ENCODE data around the gene MAML3.
A peak's percentile ranks its signal among the peaks of the same experiment; 100 is the strongest.

The MAML3 gene

GRCh38 chr4:140098455-140099160 is 55.4 kb downstream of the MAML3 start:
- H3K36me3 ChIP-seq (ENCODE audit: insufficient read depth, low read length) = no peaks in the 10 kb centered on the region
- no peak overlapping the region for H3K27ac ChIP-seq (ENCODE audit: low read depth, low read length, poor library complexity, severe bottlenecking)
- no peak overlapping the region for H2AFZ ChIP-seq (ENCODE audit: low read length)
- H3K9me3 ChIP-seq (ENCODE audit: low read length) = no peaks in the 10 kb centered on the region
- H3K4me2 ChIP-seq (ENCODE audit: low read length) = peak overlapping the region; percentile 18; the same call in 1 of the 2 replicates
- H3K4me3 ChIP-seq (ENCODE audit: low read depth, low read length, poor library complexity, severe bottlenecking) = no peak overlapping the region
- H4K20me1 ChIP-seq (ENCODE audit: insufficient read depth, low read length) = no peaks in the 10 kb centered on the region
- no peak for TF ChIP-seq EZH2 (IDR thresholded peaks at IDR 0.05; ENCODE audit: borderline replicate concordance, low read length)
- TF ChIP-seq CTCF (IDR thresholded peaks at IDR 0.05; ENCODE audit: low read length) = no peak
- no peaks in the 10 kb centered on the region for H3K27me3 ChIP-seq (ENCODE audit: insufficient read depth, low read length)
- peaks cover 58% of the 10 kb centered on the region for H3K4me1 ChIP-seq (ENCODE audit: insufficient read depth, low read length, severe bottlenecking)
- H3K9me2 ChIP-seq (ENCODE audit: low read depth, low read length) = no peaks in the 10 kb centered on the region
- no peaks in the 10 kb centered on the region for H3F3A ChIP-seq (ENCODE audit: insufficient read depth, low read length)
- no peaks in the 10 kb centered on the region for H3K79me2 ChIP-seq (ENCODE audit: insufficient read depth, low read length)
- no peak overlapping the region for H3K9ac ChIP-seq (ENCODE audit: low read length)

GRCh38 chr4:140097572-140097971 is 56.4 kb downstream of the MAML3 start:
- no peak overlapping the region for H2AFZ ChIP-seq (ENCODE audit: low read length)
- no peaks in the 10 kb centered on the region for H3K79me2 ChIP-seq (ENCODE audit: insufficient read depth, low read length)
- no peaks in the 10 kb centered on the region for H3F3A ChIP-seq (ENCODE audit: insufficient read depth, low read length)
- H3K4me1 ChIP-seq (ENCODE audit: insufficient read depth, low read length, severe bottlenecking) = peaks cover 57% of the 10 kb centered on the region
- H3K36me3 ChIP-seq (ENCODE audit: insufficient read depth, low read length) = no peaks in the 10 kb centered on the region
- no peaks in the 10 kb centered on the region for H4K20me1 ChIP-seq (ENCODE audit: insufficient read depth, low read length)
- H3K9me3 ChIP-seq (ENCODE audit: low read length) = no peaks in the 10 kb centered on the region
- no peaks in the 10 kb centered on the region for H3K27me3 ChIP-seq (ENCODE audit: insufficient read depth, low read length)
- no peak overlapping the region for H3K9ac ChIP-seq (ENCODE audit: low read length)
- no peak overlapping the region; the same call in 1 of the 2 replicates for H3K4me2 ChIP-seq (ENCODE audit: low read length)
- no peak for TF ChIP-seq CTCF (IDR thresholded peaks at IDR 0.05; ENCODE audit: low read length)
- no peak for TF ChIP-seq EZH2 (IDR thresholded peaks at IDR 0.05; ENCODE audit: borderline replicate concordance, low read length)
- no peaks in the 10 kb centered on the region for H3K9me2 ChIP-seq (ENCODE audit: low read depth, low read length)
- no peak overlapping the region for H3K4me3 ChIP-seq (ENCODE audit: low read depth, low read length, poor library complexity, severe bottlenecking)
- H3K27ac ChIP-seq (ENCODE audit: low read depth, low read length, poor library complexity, severe bottlenecking) = no peak overlapping the region

- H3K4me1 ChIP-seq (ENCODE audit: insufficient read depth, low read length, severe bottlenecking) = peaks cover 57% of the 10 kb centered on the region
- H3K9me3 ChIP-seq (ENCODE audit: low read length) = no peaks in the 10 kb centered on the region
- H3K27me3 ChIP-seq (ENCODE audit: insufficient read depth, low read length) = no peaks in the 10 kb centered on the region
- no peak overlapping the region for H3K9ac ChIP-seq (ENCODE audit: low read length)
- no peak overlapping the region for H3K4me3 ChIP-seq (ENCODE audit: low read depth, low read length, poor library complexity, severe bottlenecking)
- no peak overlapping the region for H2AFZ ChIP-seq (ENCODE audit: low read length)
- H3F3A ChIP-seq (ENCODE audit: insufficient read depth, low read length) = no peaks in the 10 kb centered on the region
- H3K79me2 ChIP-seq (ENCODE audit: insufficient read depth, low read length) = no peaks in the 10 kb centered on the region
- H4K20me1 ChIP-seq (ENCODE audit: insufficient read depth, low read length) = no peaks in the 10 kb centered on the region
- no peaks in the 10 kb centered on the region for H3K36me3 ChIP-seq (ENCODE audit: insufficient read depth, low read length)
- peak overlapping the region; percentile 55; the same call in 1 of the 2 replicates for H3K4me2 ChIP-seq (ENCODE audit: low read length)
- TF ChIP-seq CTCF (IDR thresholded peaks at IDR 0.05; ENCODE audit: low read length) = no peak
- TF ChIP-seq EZH2 (IDR thresholded peaks at IDR 0.05; ENCODE audit: borderline replicate concordance, low read length) = no peak
- H3K9me2 ChIP-seq (ENCODE audit: low read depth, low read length) = no peaks in the 10 kb centered on the region
- H3K27ac ChIP-seq (ENCODE audit: low read depth, low read length, poor library complexity, severe bottlenecking) = peak overlapping the region; percentile 40
Measured at GRCh38 chr4:140096921-140097320, 57.1 kb downstream of the MAML3 start.
